NT2/D1 (cell line): Measurements from ENCODE around the gene IPP.

Source experiments
- SUZ12 ChIP-seq: IDR thresholded peaks from 2 replicates; pipeline ENCODE4 v1.6.1; 2011; ENCODE audit not compliant: insufficient read length, insufficient read depth; ENCODE audit errors: extremely low read depth
- YY1 ChIP-seq: IDR thresholded peaks from 2 replicates; pipeline ENCODE4 v1.6.1; 2011; ENCODE audit not compliant: insufficient read length, insufficient read depth
- ZNF274 ChIP-seq: IDR thresholded peaks from 2 replicates; pipeline ENCODE4 v1.6.1; 2011; ENCODE audit warnings: mild to moderate bottlenecking, low read depth, low read length

DNA sequence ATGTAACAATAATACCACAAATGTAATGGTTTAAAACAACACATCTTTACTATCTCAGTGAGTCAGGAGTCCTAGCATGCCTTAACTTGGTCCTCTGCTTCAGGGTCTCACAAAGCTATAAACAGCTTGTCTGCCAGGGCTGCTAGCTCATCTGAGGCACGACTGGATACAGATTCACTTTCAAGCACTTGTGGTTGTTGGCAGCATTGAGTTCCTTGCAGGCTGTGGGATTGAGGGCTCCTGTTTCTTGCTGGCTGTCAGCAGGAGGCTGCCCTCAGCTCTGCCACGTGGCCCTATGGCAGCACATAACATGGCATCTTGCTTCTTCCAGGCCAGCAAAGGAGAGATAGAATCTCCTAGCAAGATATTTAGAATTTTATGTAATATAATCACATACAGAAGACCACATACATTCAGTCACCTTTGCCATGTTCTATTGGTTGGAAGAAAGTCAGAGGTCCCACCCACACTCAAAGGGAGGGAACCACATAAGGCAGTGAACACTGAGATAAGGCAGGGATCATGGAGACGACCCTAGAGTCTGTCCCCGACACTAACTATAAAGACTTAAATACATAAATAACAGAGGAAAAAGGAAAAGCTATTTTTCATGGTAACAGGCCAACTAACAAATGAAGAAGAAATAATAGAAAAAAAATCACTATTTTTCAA is 18.9 kb upstream of the IPP start:
- no peak for TF ChIP-seq ZNF274
- no peak for TF ChIP-seq SUZ12
- TF ChIP-seq YY1: no peak
